Fibroblast of the aortic adventitia (primary cell): ENCODE measurements around the gene RHCE. TPM values are rescaled to one million over a fixed set of nuclear protein-coding genes. Genes with fewer than 3 reads are reported as not detected.
"Not testable (repeated sequence)": the region's sequence is repeated elsewhere in the genome, so short reads cannot be mapped to it uniquely, and the experiment has no call there.

Experiments
- DNase-seq: peaks from one replicate; pipeline ENCODE4 v3.0.0-alpha.2; 2010; ENCODE audit warnings: low read depth
- H3K4me3 ChIP-seq: 2 replicates; pipeline ENCODE4 v1.5.1; 2011; ENCODE audit warnings: low read depth, mild to moderate bottlenecking, control low read depth, low read length, moderate library complexity
- CTCF ChIP-seq: IDR thresholded peaks from 2 replicates; pipeline ENCODE4 v1.5.1; 2011; ENCODE audit warnings: mild to moderate bottlenecking, low read length, control low read depth, inconsistent platforms; ENCODE audit not compliant: insufficient read depth
- total RNA-seq: library from RNA; depleted of rRNA; stranded (reverse); fragments of >200 nt; gene quantifications from 2 replicates; pipeline ENCODE4 v1.2.3, GENCODE V29; 2012; ENCODE audit warnings: low replicate concordance

The RHCE gene
- total RNA-seq, 1 donor, result 0.27 TPM

GRCh38 chr1:25402947-25403803, 17.4 kb downstream of the RHCE start:
- not testable (repeated sequence) for H3K4me3 ChIP-seq, DNase-seq
- peak; percentile 28 for TF ChIP-seq CTCF

- not testable (repeated sequence) for DNase-seq, H3K4me3 ChIP-seq
Observed at GRCh38 chr1:25398079-25398478, 22.5 kb downstream of the RHCE start.

- H3K4me3 ChIP-seq, DNase-seq: not testable (repeated sequence)
Observed at GRCh38 chr1:25397549-25397948, 23.1 kb downstream of the RHCE start.

GRCh38 chr1:25392841-25393240, 27.8 kb downstream of the RHCE start:
- no peak for DNase-seq
- no peak overlapping the region for H3K4me3 ChIP-seq
- TF ChIP-seq CTCF, result no peak

- not testable (repeated sequence) for H3K4me3 ChIP-seq, DNase-seq
Observed at GRCh38 chr1:25389721-25390120, 30.9 kb downstream of the RHCE start.

- not testable (repeated sequence) for DNase-seq, H3K4me3 ChIP-seq
Observed at GRCh38 chr1:25388691-25389090, 31.9 kb downstream of the RHCE start.

- DNase-seq, H3K4me3 ChIP-seq: not testable (repeated sequence)
Observed at GRCh38 chr1:25387096-25387495, 33.5 kb downstream of the RHCE start.

- DNase-seq, result not testable (repeated sequence)
Observed at GRCh38 chr1:25383875-25384274, 36.8 kb downstream of the RHCE start.

GRCh38 chr1:25383090-25383489, 37.5 kb downstream of the RHCE start:
- peak; percentile 85 for DNase-seq
- H3K4me3 ChIP-seq, result not testable (repeated sequence)

More at GRCh38 chr1:25383875-25384274, 36.8 kb downstream of the RHCE start:
- not testable (repeated sequence) for H3K4me3 ChIP-seq

GRCh38 chr1:25382543-25382942, 38.1 kb downstream of the RHCE start:
- not testable (repeated sequence) for DNase-seq, H3K4me3 ChIP-seq

- H3K4me3 ChIP-seq, DNase-seq: not testable (repeated sequence)
Observed at GRCh38 chr1:25378367-25378766, 42.3 kb downstream of the RHCE start.

GRCh38 chr1:25371757-25372156, 48.9 kb downstream of the RHCE start:
- peak; percentile 90 for DNase-seq
- H3K4me3 ChIP-seq, result not testable (repeated sequence)

- DNase-seq, H3K4me3 ChIP-seq: not testable (repeated sequence)
Observed at GRCh38 chr1:25369691-25370271, 50.8 kb downstream of the RHCE start.
